Sigmoid colon (tissue), 4 donors: ENCODE data around the gene TMCO6.

Experiments used
- POLR2A ChIP-seq, 2 donors: fragments of 450-650 bp; IDR thresholded peaks; one replicate each; pipeline ENCODE4 v1.6.1; 2016; ENCODE audit warnings: antibody characterized with exemption in 2 of 2, mild to moderate bottlenecking in 2 of 2, moderate library complexity in 2 of 2
- POLR2AphosphoS5 ChIP-seq, 4 donors: sonication (generic); formaldehyde crosslinking; IDR thresholded peaks; one replicate each; pipeline ENCODE4 v1.6.1; 2017; ENCODE audit warnings: antibody characterized with exemption in 4 of 4
- TF ChIP-seq, protein P1 (sequence below), 4 experiments: fragments of 450-650 bp in 3 of 4; fragments of 200-600 bp in 1 of 4; IDR thresholded peaks; one replicate each; pipeline ENCODE4 v1.5.1; 2016 to 2019; ENCODE audit warnings: antibody characterized with exemption in 4 of 4, mild to moderate bottlenecking in 3 of 4, moderate library complexity in 2 of 4

DNA sequence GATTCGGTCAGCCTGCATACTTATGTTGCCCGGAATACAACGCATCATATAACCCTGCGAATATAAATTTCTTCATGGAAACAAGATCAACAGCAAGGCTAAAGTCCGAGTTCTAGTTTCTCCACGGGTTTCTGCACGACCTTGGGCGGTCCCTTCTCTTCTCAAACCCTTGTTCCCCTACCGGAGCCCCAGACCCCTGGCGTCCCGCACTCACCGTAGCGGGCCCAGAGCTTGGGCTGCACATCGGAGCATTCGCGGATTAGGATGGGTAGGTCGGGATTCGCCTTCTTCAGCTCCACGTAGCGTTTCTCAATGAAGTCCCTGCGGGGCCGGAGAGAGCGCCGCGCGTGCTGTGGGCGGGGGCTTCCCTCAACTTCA is 7.8 kb downstream of the TMCO6 start:
- TF ChIP-seq, protein P1, sequence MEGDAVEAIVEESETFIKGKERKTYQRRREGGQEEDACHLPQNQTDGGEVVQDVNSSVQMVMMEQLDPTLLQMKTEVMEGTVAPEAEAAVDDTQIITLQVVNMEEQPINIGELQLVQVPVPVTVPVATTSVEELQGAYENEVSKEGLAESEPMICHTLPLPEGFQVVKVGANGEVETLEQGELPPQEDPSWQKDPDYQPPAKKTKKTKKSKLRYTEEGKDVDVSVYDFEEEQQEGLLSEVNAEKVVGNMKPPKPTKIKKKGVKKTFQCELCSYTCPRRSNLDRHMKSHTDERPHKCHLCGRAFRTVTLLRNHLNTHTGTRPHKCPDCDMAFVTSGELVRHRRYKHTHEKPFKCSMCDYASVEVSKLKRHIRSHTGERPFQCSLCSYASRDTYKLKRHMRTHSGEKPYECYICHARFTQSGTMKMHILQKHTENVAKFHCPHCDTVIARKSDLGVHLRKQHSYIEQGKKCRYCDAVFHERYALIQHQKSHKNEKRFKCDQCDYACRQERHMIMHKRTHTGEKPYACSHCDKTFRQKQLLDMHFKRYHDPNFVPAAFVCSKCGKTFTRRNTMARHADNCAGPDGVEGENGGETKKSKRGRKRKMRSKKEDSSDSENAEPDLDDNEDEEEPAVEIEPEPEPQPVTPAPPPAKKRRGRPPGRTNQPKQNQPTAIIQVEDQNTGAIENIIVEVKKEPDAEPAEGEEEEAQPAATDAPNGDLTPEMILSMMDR (IDR thresholded peaks at IDR 0.05) = no peak
- TF ChIP-seq POLR2AphosphoS5 (IDR thresholded peaks at IDR 0.05) (no peak), POLR2A (IDR thresholded peaks at IDR 0.05) (no peak)
